ENCODE results near the gene DVL1.

DVL1 gene

DNA sequence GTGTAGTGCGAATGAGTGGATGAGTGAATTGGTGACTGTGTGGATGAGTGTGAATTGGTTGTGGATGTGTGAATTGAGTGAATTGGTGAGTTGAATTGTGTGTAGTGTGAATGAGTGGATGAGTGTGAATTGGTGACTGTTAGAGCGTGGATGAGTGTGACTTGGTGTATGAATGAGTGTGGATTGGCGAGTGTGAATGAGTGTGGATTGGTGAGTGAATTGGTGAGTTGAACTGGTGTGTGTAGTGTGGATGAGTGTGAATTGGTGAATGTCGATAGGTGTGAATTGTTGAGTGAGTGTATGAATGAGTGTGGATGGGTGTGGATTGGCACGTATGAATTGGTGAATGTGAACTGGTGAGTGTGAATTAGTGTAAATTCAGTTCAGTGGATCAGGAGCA, 18.1 kb upstream of the DVL1 start:
- TF ChIP-seq, protein P1, sequence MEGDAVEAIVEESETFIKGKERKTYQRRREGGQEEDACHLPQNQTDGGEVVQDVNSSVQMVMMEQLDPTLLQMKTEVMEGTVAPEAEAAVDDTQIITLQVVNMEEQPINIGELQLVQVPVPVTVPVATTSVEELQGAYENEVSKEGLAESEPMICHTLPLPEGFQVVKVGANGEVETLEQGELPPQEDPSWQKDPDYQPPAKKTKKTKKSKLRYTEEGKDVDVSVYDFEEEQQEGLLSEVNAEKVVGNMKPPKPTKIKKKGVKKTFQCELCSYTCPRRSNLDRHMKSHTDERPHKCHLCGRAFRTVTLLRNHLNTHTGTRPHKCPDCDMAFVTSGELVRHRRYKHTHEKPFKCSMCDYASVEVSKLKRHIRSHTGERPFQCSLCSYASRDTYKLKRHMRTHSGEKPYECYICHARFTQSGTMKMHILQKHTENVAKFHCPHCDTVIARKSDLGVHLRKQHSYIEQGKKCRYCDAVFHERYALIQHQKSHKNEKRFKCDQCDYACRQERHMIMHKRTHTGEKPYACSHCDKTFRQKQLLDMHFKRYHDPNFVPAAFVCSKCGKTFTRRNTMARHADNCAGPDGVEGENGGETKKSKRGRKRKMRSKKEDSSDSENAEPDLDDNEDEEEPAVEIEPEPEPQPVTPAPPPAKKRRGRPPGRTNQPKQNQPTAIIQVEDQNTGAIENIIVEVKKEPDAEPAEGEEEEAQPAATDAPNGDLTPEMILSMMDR (IDR thresholded peaks at IDR 0.05; ENCODE audit: low read depth, low read length, missing control alignments), result no peak
- DNase-seq (ENCODE audit: extremely low read depth, low read depth), result no peak
- no peak overlapping the region for H3K4me3 ChIP-seq (replicated peaks; ENCODE audit: low read depth, low read length)

DNA sequence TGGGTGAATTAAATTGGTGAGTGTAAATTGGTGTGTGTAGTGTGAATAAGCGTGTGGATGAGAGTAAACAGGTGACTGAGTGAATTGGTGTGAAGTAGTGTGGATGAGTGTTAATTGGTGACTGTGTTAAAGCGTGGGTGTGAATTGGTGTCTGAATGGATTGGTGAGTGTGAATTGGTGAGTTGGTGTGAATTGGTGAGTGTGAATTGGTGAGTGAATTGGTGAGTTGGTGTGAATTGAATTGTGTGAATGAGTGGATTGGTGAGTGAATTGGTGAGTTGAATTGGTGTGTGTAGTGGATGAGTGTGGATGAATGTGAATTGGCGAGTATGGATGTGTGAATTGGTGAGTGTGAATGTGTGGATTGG, 17.5 kb upstream of the DVL1 start:
- no peak for DNase-seq (ENCODE audit: extremely low read depth, low read depth)
- no peak overlapping the region for H3K4me3 ChIP-seq (replicated peaks; ENCODE audit: low read depth, low read length)
- TF ChIP-seq, protein P1 (IDR thresholded peaks at IDR 0.05; ENCODE audit: low read depth, low read length, missing control alignments), result no peak

DNA sequence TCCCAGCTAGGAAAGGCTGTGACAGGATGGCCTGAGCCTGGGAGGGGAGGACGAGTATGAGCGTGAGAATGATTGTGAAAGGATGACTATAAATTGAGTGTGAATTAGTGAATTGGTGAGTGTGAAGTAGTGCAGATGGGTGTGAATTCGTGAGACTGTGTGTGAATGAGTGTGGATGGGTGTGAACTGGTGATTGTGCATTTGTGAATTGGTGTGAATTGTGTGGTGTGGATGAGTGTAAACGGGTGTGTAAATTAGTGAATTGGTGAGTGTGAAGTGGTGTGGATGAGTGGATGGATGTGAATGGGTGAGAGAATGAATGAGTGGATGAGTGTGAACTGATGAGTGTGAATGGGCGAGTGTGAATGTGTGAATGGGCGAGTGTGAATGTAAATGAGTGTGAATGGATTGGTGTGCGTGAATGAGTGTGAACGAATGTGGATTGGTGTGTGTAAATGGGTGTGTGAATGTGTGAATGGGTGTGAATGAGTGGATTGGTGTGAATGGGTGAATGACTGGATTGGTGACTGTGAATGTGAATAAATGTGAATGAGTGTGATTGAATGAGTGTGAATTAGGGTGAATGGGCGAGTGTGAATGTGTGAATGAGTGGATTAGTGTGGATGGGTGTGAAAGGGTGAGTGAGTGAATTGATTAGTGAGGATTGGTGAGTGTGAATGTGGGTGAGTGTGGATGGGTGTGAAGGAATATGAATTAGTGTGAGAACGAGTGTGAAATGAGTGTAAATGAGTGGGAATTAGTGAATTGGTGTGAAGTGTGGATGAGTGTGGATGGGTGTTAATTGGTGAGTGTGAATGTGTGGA, 16.9 kb upstream of the DVL1 start:
- DNase-seq (ENCODE audit: extremely low read depth, low read depth), result no peak
- no peak overlapping the region for H3K4me3 ChIP-seq (replicated peaks; ENCODE audit: low read depth, low read length)
- TF ChIP-seq, protein P1 (IDR thresholded peaks at IDR 0.05; ENCODE audit: low read depth, low read length, missing control alignments), result no peak

DNA sequence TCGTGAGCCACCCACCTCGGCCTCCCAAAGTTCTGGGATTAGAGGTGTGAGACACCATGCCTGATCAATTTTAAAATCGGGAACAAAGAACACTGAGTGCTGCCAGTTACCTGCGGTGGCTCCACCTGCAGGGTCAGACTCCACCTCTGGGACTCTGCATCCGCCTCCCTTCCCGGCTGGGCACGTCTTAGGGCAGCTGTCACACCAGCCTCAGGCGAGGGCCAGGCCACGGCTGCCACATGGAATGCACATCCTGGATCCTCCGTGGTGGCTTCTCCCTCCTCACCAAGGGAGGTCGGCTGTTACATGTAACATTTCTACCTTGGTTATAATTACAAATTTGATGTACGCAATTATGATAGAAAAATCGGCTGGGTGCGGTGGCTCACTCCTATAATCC, 15.0 kb upstream of the DVL1 start:
- TF ChIP-seq, protein P1 (IDR thresholded peaks at IDR 0.05; ENCODE audit: low read depth, low read length, missing control alignments), result no peak
- H3K4me3 ChIP-seq (replicated peaks; ENCODE audit: low read depth, low read length), result no peak overlapping the region
- DNase-seq (ENCODE audit: extremely low read depth, low read depth), result no peak

DNA sequence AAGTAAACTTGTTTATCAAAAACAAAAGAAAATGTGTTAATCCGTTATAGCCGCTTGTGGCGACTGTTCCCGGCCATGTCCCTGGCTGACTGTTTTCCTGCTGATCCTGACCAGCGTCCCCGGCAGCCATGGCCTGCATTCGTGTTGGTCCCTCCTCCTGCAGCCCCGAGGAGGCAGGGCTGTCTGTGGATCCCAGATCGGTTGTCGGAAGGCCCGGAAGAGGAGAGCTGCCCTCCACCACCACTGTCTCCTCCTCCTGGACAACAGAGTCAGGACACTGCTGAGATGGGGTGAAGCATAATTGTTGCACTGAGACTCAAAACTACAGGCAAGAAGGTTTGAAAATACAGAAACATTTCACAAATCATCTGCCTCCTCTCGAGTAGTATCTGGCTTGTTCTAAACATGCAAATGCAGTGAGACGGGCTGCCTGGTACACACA, 12.8 kb upstream of the DVL1 start:
- no peak for DNase-seq (ENCODE audit: extremely low read depth, low read depth)
- TF ChIP-seq, protein P1 (IDR thresholded peaks at IDR 0.05; ENCODE audit: low read depth, low read length, missing control alignments), result peak; percentile 15

DNA sequence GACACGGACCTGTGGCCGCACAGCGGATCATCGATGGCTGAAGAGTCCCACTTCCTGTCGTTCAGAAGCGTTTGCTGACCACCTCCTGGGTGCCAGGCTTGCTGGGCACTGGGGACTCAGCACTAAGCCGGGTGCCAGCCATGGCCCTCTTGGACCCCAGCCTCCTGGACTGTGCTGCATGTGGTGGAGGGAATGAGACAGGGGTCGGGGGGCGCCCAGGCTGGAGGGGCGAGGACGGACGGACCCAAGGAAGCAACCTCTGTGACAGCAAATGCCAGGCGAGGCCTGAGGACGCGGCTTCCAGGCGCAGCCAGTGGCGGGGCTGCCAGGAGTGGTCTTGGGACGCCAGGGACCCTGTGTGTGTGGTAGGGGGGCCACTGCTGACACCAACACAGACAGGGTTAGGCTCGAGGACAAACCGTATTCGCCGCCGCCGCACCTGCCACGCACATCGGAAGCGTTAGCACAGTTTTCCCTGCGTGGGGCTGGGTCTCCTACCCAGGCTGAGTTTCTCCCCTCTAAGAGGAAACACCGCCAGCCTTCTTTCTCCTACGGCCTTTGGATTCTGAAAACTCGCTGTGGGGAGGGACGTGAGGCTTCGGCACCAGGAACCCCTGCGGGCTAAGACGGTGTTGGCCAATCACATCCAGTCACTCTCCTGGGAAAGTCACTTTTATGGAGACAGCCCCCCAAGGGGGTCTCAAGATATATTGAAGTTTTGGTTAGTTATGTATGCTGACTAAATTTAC, 12.2 kb upstream of the DVL1 start:
- TF ChIP-seq, protein P1 (IDR thresholded peaks at IDR 0.05; ENCODE audit: low read depth, low read length, missing control alignments), result no peak
- no peak for DNase-seq (ENCODE audit: extremely low read depth, low read depth)
- no peak overlapping the region for H3K4me3 ChIP-seq (replicated peaks; ENCODE audit: low read depth, low read length)

More for the DNA sequence above, 12.8 kb upstream of the DVL1 start:
- H3K4me3 ChIP-seq (replicated peaks; ENCODE audit: low read depth, low read length), result no peak overlapping the region

Measured in HFF-Myc (cell line).